Activated CD4-positive, CD25-positive, alpha-beta regulatory T cell treated with anti-CD3 and anti-CD28 coated beads, Interleukin-2, amount 50 U/mL, for 24 hours (primary cell): ENCODE data around the gene PPT2.

ENCODE experiments used
- ATAC-seq, 2 donors: fragments of 150-1000 bp; cut with Tn5 transposase; one replicate each; pipeline ENCODE4 v1.10.0; 2021; ENCODE audit warnings: mild to moderate bottlenecking in 1 of 2, moderate library complexity in 1 of 2

PPT2 gene

GRCh38 chr6:32153564-32154513 is at the start of gene PPT2:
Gene PPT2 (plus strand): TSS chr6:32154141. CDS start chr6:32154595, 454 bp downstream.
- peak; percentile 65 to 70 for ATAC-seq

- no peak for ATAC-seq
Observed at GRCh38 chr6:32105433-32105832, 48.5 kb upstream of the PPT2 start.

- ATAC-seq = no peak
Observed at GRCh38 chr6:32107406-32107805, 46.5 kb upstream of the PPT2 start.

- ATAC-seq = no peak
Observed at GRCh38 chr6:32108094-32108627, 45.8 kb upstream of the PPT2 start.

- no peak for ATAC-seq
Observed at GRCh38 chr6:32108727-32109113, 45.2 kb upstream of the PPT2 start.

- peak in 1 of 2 donors; percentile 19 for ATAC-seq
Observed at GRCh38 chr6:32109114-32109764, 44.7 kb upstream of the PPT2 start, which contains the start of gene TNXB. Gene TNXB (minus strand): TSS chr6:32109338. CDS start chr6:32098198, 11,140 bp downstream.

- no peak for ATAC-seq
Observed at GRCh38 chr6:32109765-32110160, 44.2 kb upstream of the PPT2 start.

- no peak for ATAC-seq
Observed at GRCh38 chr6:32110632-32111031, 43.3 kb upstream of the PPT2 start.

- no peak for ATAC-seq
Observed at GRCh38 chr6:32111424-32112066, 42.4 kb upstream of the PPT2 start.

- no peak for ATAC-seq
Observed at GRCh38 chr6:32112431-32112980, 41.4 kb upstream of the PPT2 start.

- no peak for ATAC-seq
Observed at GRCh38 chr6:32113386-32114352, 40.3 kb upstream of the PPT2 start.

- no peak for ATAC-seq
Observed at GRCh38 chr6:32114796-32115195, 39.1 kb upstream of the PPT2 start.

GRCh38 chr6:32115623-32116022 is 38.3 kb upstream of the PPT2 start:
- no peak for ATAC-seq

- no peak for ATAC-seq
Observed at GRCh38 chr6:32116674-32117073, 37.3 kb upstream of the PPT2 start.

- no peak for ATAC-seq
Observed at GRCh38 chr6:32117461-32117860, 36.5 kb upstream of the PPT2 start.

- peak; percentile 79 to 84 for ATAC-seq
Observed at GRCh38 chr6:32118782-32119628, 34.9 kb upstream of the PPT2 start.

GRCh38 chr6:32120573-32121059 is 33.3 kb upstream of the PPT2 start:
- ATAC-seq = no peak

- no peak for ATAC-seq
Observed at GRCh38 chr6:32123681-32124080, 30.3 kb upstream of the PPT2 start.

- ATAC-seq = no peak
Observed at GRCh38 chr6:32126880-32127279, 27.1 kb upstream of the PPT2 start.

GRCh38 chr6:32127409-32127716 is 26.6 kb upstream of the PPT2 start:
- ATAC-seq = no peak
